ENCODE data around the gene TSPAN17. TPM values are rescaled to one million over a fixed set of nuclear protein-coding genes. Genes with fewer than 3 reads are reported as not detected.

TSPAN17 gene
- total RNA-seq, 2 experiments from 2014 or later = 31.5 to 39.2 TPM

DNA sequence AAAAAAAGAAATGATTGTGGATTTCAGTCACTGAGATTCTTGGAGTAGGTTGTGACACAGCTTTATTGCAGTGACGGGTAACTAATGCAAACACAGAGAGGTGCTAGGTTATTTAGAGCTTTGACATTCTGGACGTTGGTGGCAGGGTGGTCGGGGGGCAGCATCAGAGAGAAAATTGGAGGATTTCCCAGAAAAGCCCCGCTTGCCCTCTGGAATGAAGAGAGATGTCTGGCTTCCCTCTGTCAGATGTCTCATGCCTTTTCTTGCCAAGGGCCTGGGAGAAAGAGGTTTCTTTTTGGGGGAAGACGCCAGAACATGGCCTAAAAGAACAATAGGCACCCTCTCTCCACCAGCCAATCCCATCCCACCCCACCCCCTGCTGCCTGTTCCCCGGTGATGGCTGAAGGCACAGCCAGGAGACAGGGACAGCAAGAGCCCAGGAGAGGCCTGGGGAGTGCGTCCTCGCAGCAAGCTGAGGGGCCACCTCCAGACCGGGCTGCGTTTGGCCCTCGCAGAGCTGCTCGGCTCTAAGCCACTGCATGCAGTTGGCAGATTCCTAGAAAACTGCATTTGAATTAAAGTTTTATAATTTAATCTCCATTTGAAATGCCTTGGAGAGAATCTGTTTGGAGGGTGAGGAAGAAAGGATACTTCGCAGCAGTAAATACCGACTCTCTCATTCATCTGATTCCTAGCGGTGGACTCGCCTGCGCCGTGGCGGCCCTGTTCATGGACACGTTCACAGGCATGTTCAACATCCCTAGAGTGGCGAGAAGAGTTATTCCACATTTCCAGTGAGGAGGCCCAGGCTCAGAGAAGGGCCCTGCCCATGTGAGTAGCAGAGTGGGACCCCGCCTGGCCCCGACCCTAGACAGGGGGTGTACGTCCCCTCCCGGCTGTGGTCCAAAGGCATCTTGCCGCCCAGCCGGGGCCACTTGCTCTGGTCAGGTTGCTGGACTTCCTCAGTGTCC, 55.7 kb downstream of the TSPAN17 start:
- CTCF ChIA-PET = interaction anchor here (3.8 kb wide), 1 partner anchor 42 kb away, joined by 18 read pairs; no protein-coding TSS in a partner anchor

GRCh38 chr5:176703857-176704256, 56.6 kb downstream of the TSPAN17 start:
- no peaks in the 10 kb centered on the region for H3K36me3 Mint-ChIP-seq
- no peak for DNase-seq

More for the DNA sequence above, 55.7 kb downstream of the TSPAN17 start:
- no peaks in the 10 kb centered on the region for H3K4me1 Mint-ChIP-seq
- H3K36me3 Mint-ChIP-seq = no peaks in the 10 kb centered on the region
- H3K27ac Mint-ChIP-seq = no peak overlapping the region
- no peak overlapping the region for H3K4me3 Mint-ChIP-seq
- H3K27me3 Mint-ChIP-seq = peaks cover 28% of the 10 kb centered on the region
- no peak for ATAC-seq
- H3K9me3 Mint-ChIP-seq (ENCODE audit: low read depth) = no peaks in the 10 kb centered on the region
- DNase-seq = no peak

GRCh38 chr5:176704355-176704754, 57.1 kb downstream of the TSPAN17 start:
- ATAC-seq (no peak), DNase-seq (no peak)
- peaks cover 23% of the 10 kb centered on the region for H3K27me3 Mint-ChIP-seq
- no peaks in the 10 kb centered on the region for H3K36me3 Mint-ChIP-seq
- no peak overlapping the region for H3K27ac Mint-ChIP-seq
- H3K9me3 Mint-ChIP-seq (ENCODE audit: low read depth) = no peaks in the 10 kb centered on the region
- H3K4me3 Mint-ChIP-seq = no peak overlapping the region
- H3K4me1 Mint-ChIP-seq = no peaks in the 10 kb centered on the region
- CTCF ChIA-PET = no interaction called here

More at GRCh38 chr5:176703857-176704256, 56.6 kb downstream of the TSPAN17 start:
- no peaks in the 10 kb centered on the region for H3K4me1 Mint-ChIP-seq
- CTCF ChIA-PET = no interaction called here
- ATAC-seq = no peak
- H3K27me3 Mint-ChIP-seq = peaks cover 23% of the 10 kb centered on the region
- no peak overlapping the region for H3K27ac Mint-ChIP-seq
- H3K9me3 Mint-ChIP-seq (ENCODE audit: low read depth) = no peaks in the 10 kb centered on the region
- H3K4me3 Mint-ChIP-seq = no peak overlapping the region

DNA sequence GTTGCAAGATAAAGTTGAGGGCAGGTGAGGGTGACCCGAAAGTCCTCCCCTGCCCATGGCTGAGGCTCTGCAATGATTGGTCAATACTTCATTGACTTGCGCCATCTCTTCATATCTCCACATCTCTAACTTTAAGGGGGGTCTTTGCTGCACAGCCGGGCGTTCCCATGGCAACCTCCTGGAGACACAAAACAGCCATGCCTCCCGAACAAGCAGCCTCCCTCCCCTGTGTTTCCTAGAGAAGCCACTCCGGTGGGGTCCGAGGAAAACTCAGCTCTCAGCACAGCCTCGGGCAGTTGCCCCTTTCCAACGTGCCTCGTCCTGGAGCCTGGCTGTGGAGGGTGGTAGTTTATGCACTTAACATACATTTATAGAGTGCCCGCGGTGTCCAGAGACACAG, 57.5 kb downstream of the TSPAN17 start:
- no peaks in the 10 kb centered on the region for H3K4me1 Mint-ChIP-seq
- DNase-seq (no peak), ATAC-seq (no peak)
- peaks cover 23% of the 10 kb centered on the region for H3K27me3 Mint-ChIP-seq
- H3K4me3 Mint-ChIP-seq = no peak overlapping the region
- no peaks in the 10 kb centered on the region for H3K36me3 Mint-ChIP-seq
- no peak overlapping the region for H3K27ac Mint-ChIP-seq
- CTCF ChIA-PET = no interaction called here
- H3K9me3 Mint-ChIP-seq (ENCODE audit: low read depth) = no peaks in the 10 kb centered on the region

Small RNA genes lying within 50 kb of the gene (microRNA-seq; reads per million reads assigned to microRNA genes)
- not detected for gene MIR4281

Other genes with a start within 250 kb of the TSPAN17 start
- 10 to 100 TPM; 56.7 to 61.8 TPM for gene CLTB, start 230.9 kb upstream of the TSPAN17 start, total RNA-seq
- gene FAF2, start 199.1 kb upstream of the TSPAN17 start, total RNA-seq = 10 to 100 TPM; 29.9 to 38.7 TPM
- gene RNF44, start 110.1 kb upstream of the TSPAN17 start, total RNA-seq = 100 to 1,000 TPM in 1 of 2 experiments, 10 to 100 TPM in 1; 96.5 to 111 TPM
- gene CDHR2, start 98.1 kb upstream of the TSPAN17 start, total RNA-seq = 1 to 10 TPM in 1 of 2 experiments, under 1 TPM in 1; 0.56 to 1.6 TPM
- gene GPRIN1, start 37.3 kb upstream of the TSPAN17 start, total RNA-seq = 1 to 10 TPM; 2.5 to 3.4 TPM
- gene SNCB, start 16.9 kb upstream of the TSPAN17 start, total RNA-seq = not detected
- gene EIF4E1B, start 16.8 kb upstream of the TSPAN17 start, total RNA-seq = not detected
- not detected for gene UNC5A, start 163.1 kb downstream of the TSPAN17 start, total RNA-seq